BJ (cell line): ENCODE data around the gene TMSB4X. TPM values are rescaled to one million over a fixed set of nuclear protein-coding genes. Genes with fewer than 3 reads are reported as not detected.
"Not testable (repeated sequence)": the region's sequence is repeated elsewhere in the genome, so short reads cannot be mapped to it uniquely, and the experiment has no call there.

Experiments used
- CTCF ChIA-PET: fragments of 350-600 bp; formaldehyde crosslinking; extraction: SDS; loops from one replicate; lab custom pipeline; 2021; ENCODE audit warnings: antibody characterized with exemption, inconsistent platforms; lab: Yijun Ruan, JAX
- POLR2A ChIA-PET: fragments of 300-600 bp; sonication (Branson Sonifier 250); formaldehyde crosslinking; extraction: SDS; loops from one replicate; lab custom pipeline; 2021; ENCODE audit warnings: antibody characterized with exemption; lab: Charles Lee
- DNase-seq: peaks from one replicate; pipeline ENCODE4 v3.0.0-alpha.2; 2011; ENCODE audit warnings: low read depth
- H3K27me3 ChIP-seq: 2 replicates; pipeline ENCODE4 v1.6.0; 2011; ENCODE audit warnings: low read length; ENCODE audit not compliant: control insufficient read depth, insufficient read depth
- H3K36me3 ChIP-seq: 2 replicates; pipeline ENCODE4 v1.5.1; 2011; ENCODE audit warnings: low read length; ENCODE audit not compliant: control insufficient read depth, insufficient read depth
- H3K4me3 ChIP-seq: 2 replicates; pipeline ENCODE4 v1.5.1; 2011; ENCODE audit warnings: low read depth, mild to moderate bottlenecking, control low read depth, low read length
- polyA plus RNA-seq: library from polyadenylated mRNA; depleted of rRNA; stranded (reverse); fragments of >200 nt; gene quantifications from 2 replicates; pipeline ENCODE4 v1.2.3, GENCODE V29; 2011
- TF ChIP-seq, protein P1 (sequence below): IDR thresholded peaks from 2 replicates; pipeline ENCODE4 v1.5.1; 2011; ENCODE audit warnings: low read depth, mild to moderate bottlenecking, control low read depth, inconsistent platforms, low read length, moderate library complexity; ENCODE audit not compliant: insufficient read depth

Gene TMSB4X
- polyA plus RNA-seq, 1 experiment, result 2,469 TPM

DNA sequence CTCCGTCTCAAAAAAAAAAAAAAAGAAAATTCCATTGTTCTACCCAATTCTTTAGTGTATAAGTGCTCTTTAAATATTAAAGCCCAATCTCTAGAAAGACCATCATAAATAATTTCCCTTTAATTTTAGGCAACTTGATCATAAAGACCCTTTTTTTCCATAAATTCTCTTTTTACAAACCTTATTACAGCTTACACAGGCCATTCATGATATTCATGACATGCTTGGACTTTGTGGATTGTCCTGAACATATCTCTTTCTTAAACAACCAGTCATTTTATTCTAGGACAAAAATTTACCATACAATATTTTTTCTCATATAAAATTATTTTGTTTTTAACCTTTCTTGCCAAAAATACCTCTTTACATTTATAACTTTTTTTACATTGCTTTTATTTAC is 38.0 kb upstream of the TMSB4X start:
- Histone ChIP-seq H3K36me3 (no peaks in the 10 kb centered on the region), H3K27me3 (no peaks in the 10 kb centered on the region), H3K4me3 (no peak overlapping the region)
- CTCF ChIA-PET, result no interaction called here
- DNase-seq, result no peak
- POLR2A ChIA-PET, result no interaction called here
- TF ChIP-seq, protein P1, sequence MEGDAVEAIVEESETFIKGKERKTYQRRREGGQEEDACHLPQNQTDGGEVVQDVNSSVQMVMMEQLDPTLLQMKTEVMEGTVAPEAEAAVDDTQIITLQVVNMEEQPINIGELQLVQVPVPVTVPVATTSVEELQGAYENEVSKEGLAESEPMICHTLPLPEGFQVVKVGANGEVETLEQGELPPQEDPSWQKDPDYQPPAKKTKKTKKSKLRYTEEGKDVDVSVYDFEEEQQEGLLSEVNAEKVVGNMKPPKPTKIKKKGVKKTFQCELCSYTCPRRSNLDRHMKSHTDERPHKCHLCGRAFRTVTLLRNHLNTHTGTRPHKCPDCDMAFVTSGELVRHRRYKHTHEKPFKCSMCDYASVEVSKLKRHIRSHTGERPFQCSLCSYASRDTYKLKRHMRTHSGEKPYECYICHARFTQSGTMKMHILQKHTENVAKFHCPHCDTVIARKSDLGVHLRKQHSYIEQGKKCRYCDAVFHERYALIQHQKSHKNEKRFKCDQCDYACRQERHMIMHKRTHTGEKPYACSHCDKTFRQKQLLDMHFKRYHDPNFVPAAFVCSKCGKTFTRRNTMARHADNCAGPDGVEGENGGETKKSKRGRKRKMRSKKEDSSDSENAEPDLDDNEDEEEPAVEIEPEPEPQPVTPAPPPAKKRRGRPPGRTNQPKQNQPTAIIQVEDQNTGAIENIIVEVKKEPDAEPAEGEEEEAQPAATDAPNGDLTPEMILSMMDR, result no peak

DNA sequence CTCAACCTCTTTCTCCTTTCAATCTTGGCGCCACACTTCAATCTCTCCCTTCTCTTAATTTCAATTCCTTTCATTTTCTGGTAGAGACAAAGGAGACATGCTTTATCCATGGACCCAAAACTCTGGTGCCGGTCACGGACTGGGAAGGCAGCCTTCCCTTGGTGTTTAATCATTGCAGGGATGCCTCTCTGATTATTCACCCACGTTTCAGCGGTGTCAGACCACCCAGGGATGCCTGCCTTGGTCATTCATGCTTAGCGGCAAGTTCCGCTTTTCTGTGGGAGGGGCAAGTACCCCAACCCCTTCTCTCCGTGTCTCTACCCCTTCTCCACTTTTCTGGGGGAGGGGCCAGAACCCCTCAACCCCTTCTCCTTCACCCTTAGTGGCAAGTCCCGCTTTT is 34.4 kb upstream of the TMSB4X start:
- H3K4me3 ChIP-seq, CTCF ChIA-PET, H3K27me3 ChIP-seq, DNase-seq, H3K36me3 ChIP-seq, POLR2A ChIA-PET: not testable (repeated sequence)

DNA sequence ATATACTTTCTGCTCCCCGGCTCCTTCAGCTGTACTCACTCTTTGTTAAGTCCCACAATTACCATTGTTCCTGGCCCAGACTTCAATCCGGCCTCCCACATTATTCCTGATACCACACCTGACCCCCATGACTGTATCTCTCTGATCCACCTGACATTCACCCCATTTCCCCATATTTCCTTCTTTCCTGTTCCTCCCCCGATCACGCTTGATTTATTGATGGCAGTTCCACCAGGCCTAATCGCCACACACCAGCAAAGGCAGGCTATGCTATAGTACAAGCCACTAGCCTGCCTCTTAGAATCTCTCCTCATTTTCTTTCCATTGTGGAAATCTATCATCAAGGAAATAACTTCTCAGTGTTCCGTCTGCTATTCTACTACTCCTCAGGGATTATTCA is 31.3 kb upstream of the TMSB4X start:
- POLR2A ChIA-PET, H3K4me3 ChIP-seq, H3K27me3 ChIP-seq, DNase-seq, CTCF ChIA-PET, H3K36me3 ChIP-seq: not testable (repeated sequence)

DNA sequence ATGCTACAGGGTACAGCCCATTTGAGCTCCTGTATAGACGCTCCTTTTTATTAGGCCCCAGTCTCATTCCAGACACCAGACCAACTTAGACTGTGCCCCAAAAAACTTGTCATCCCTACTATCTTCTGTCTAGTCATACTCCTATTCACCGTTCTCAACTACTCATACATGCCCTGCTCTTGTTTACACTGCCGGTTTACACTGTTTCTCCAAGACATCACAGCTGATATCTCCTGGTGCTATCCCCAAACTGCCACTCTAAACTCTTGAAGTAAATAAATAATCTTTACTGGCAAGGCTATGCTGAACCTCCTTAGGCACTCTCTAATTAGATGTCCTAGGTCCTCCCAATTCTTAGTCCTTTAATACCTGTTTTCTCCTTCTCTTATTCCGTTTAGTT is 30.5 kb upstream of the TMSB4X start:
- POLR2A ChIA-PET, result not testable (repeated sequence)

DNA sequence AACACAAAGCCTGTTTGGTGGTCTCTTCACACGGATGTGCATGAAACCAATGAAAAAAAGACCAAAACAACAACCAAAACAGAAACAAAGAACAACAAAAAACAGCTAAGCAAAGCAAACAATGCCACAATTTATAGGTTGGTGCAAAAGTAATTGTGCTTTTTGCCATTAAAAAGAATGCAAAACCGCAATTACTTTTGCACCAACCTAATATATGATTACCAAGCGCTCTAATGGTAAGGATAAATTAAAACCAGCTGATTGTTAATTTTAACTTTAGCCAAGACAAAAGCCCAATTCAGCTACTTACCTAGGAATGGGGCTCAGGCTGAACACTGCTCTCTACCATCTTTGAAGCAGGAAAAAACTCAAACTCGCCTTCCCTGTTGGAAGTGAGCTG is 29.4 kb upstream of the TMSB4X start:
- Histone ChIP-seq H3K4me3 (no peak overlapping the region), H3K27me3 (no peaks in the 10 kb centered on the region), H3K36me3 (no peaks in the 10 kb centered on the region)
- TF ChIP-seq, protein P1, result no peak
- ChIA-PET POLR2A (no interaction called here), CTCF (interaction anchor here (1.7 to 3.2 kb wide), 3 partner anchors 12 to 542 kb away, joined by 4 to 24 read pairs (median 11); no protein-coding TSS in a partner anchor)
- DNase-seq, result no peak

More for the DNA sequence above, 30.5 kb upstream of the TMSB4X start:
- H3K4me3 ChIP-seq, H3K27me3 ChIP-seq, H3K36me3 ChIP-seq, CTCF ChIA-PET, DNase-seq: not testable (repeated sequence)

DNA sequence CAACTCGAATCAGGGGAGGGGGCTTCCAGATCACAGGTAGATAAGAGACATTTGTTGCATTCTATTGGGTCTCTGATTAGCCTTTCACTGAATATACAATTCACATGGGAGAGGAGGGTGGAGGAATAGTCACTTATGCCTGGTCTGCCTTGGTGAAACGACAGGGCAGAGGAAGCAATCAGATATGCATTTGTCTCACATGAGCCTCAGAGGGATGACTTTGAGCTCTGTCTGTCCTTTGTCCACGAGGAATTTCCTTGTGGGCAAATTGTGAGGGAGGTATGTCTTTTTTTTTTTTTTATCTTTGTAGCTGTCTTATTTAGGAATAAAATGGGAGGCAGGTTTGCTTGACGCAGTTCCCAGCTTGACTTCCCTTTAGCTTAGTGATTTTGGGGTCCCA is 28.5 kb upstream of the TMSB4X start:
- ChIA-PET POLR2A (interaction anchor here (0.6 to 0.9 kb wide), 3 partner anchors 28 to 560 kb away, joined by 3 to 5 read pairs (median 3); partner anchors contain the start of gene TMSB4X), CTCF (interaction anchor here (0.7 to 3.2 kb wide), 12 partner anchors 8 to 572 kb away, joined by 3 to 24 read pairs (median 4); no protein-coding TSS in a partner anchor)
- Histone ChIP-seq H3K36me3 (no peaks in the 10 kb centered on the region), H3K27me3 (no peaks in the 10 kb centered on the region), H3K4me3 (no peak overlapping the region)
- TF ChIP-seq, protein P1, result no peak
- DNase-seq, result no peak
